ENCODE results near the gene TKTL1. TPM values are rescaled to one million over a fixed set of nuclear protein-coding genes. Genes with fewer than 3 reads are reported as not detected.

TKTL1 gene
- total and polyA plus RNA-seq, 2 donors (not counting 1 experiment from before 2014, with no cell fraction given), result not detected

GRCh38 chrX:154366666-154367055, 71.1 kb downstream of the TKTL1 start:
- Histone ChIP-seq H3K4me1 (ENCODE audit: control insufficient read depth, extremely low read depth, insufficient read depth, low read length) (peaks cover 6% of the 10 kb centered on the region), H3K4me3 (replicated peaks in 1 of 4; ENCODE audit: control extremely low read depth in 1 of 4, insufficient read depth in 1 of 4, low read depth in 3 of 4, low read length in 4 of 4) (peak overlapping the region in 1 of 4 experiments; percentile 86), H3K27ac (ENCODE audit: insufficient read depth, low read length) (peak overlapping the region; percentile 92), H3K9me3 (ENCODE audit: control insufficient read depth, insufficient read depth, low read depth, low read length) (no peaks in the 10 kb centered on the region), H3K79me2 (ENCODE audit: control insufficient read depth, insufficient read depth, low read length) (peaks cover 84% of the 10 kb centered on the region), H3K9ac (ENCODE audit: insufficient read depth, low read length) (no peak overlapping the region), H3K27me3 (ENCODE audit: control insufficient read depth, insufficient read depth, low read length) (no peaks in the 10 kb centered on the region), H4K20me1 (ENCODE audit: control insufficient read depth, extremely low read depth, insufficient read depth, low read length) (no peaks in the 10 kb centered on the region), H2AFZ (ENCODE audit: low read length) (no peak overlapping the region), H3K4me2 (ENCODE audit: extremely low read depth, insufficient read depth, low read length) (peak overlapping the region; percentile 80), H3K36me3 (ENCODE audit: control insufficient read depth, insufficient read depth, low read length) (peaks cover 46% of the 10 kb centered on the region)
- peak in 1 of 2 donors; percentile 50 for DNase-seq (ENCODE audit: low read depth in 2 of 2)
- TF ChIP-seq EZH2 (IDR thresholded peaks at IDR 0.05; ENCODE audit: low read length, missing control alignments) (no peak), CTCF (conservative IDR thresholded peaks at IDR 0.05 in 1 of 2, IDR thresholded peaks at IDR 0.05 in 1 of 2; ENCODE audit: low read depth in 1 of 2, low read length in 2 of 2) (no peak)

- H3K9ac ChIP-seq (ENCODE audit: insufficient read depth, low read length), result peak overlapping the region; percentile 85
- peaks cover 36% of the 10 kb centered on the region for H3K36me3 ChIP-seq (ENCODE audit: control insufficient read depth, insufficient read depth, low read length)
Observed at GRCh38 chrX:154367474-154368308, 72.1 kb downstream of the TKTL1 start.

More at GRCh38 chrX:154367474-154368308, 72.1 kb downstream of the TKTL1 start:
- Histone ChIP-seq H3K79me2 (ENCODE audit: control insufficient read depth, insufficient read depth, low read length) (peaks cover 80% of the 10 kb centered on the region), H2AFZ (ENCODE audit: low read length) (no peak overlapping the region), H3K4me1 (ENCODE audit: control insufficient read depth, extremely low read depth, insufficient read depth, low read length) (peaks cover 6% of the 10 kb centered on the region), H3K27ac (ENCODE audit: insufficient read depth, low read length) (peak overlapping the region; percentile 92), H3K4me2 (ENCODE audit: extremely low read depth, insufficient read depth, low read length) (peak overlapping the region; percentile 80), H3K4me3 (replicated peaks in 1 of 4; ENCODE audit: control extremely low read depth in 1 of 4, insufficient read depth in 1 of 4, low read depth in 3 of 4, low read length in 4 of 4) (peak overlapping the region; percentile 26 to 86 (median 66)), H3K9me3 (ENCODE audit: control insufficient read depth, insufficient read depth, low read depth, low read length) (no peaks in the 10 kb centered on the region), H4K20me1 (ENCODE audit: control insufficient read depth, extremely low read depth, insufficient read depth, low read length) (no peaks in the 10 kb centered on the region), H3K27me3 (ENCODE audit: control insufficient read depth, insufficient read depth, low read length) (no peaks in the 10 kb centered on the region)
- TF ChIP-seq EZH2 (IDR thresholded peaks at IDR 0.05; ENCODE audit: low read length, missing control alignments) (no peak), CTCF (conservative IDR thresholded peaks at IDR 0.05 in 1 of 2, IDR thresholded peaks at IDR 0.05 in 1 of 2; ENCODE audit: low read depth in 1 of 2, low read length in 2 of 2) (no peak)
- no peak for DNase-seq (ENCODE audit: low read depth in 2 of 2)

Measured in fibroblast of lung (primary cell).